ENCODE measurements around the gene DNAH17.
"Not testable (repeated sequence)": the region's sequence is repeated elsewhere in the genome, so short reads cannot be mapped to it uniquely, and the experiment has no call there.

Gene DNAH17

GRCh38 chr17:78475211-78475610 lies 102.0 kb downstream of the DNAH17 start:
- no peak for DNase-seq

- no peak for DNase-seq
These were observed 102.5 kb downstream of the DNAH17 start for GRCh38 chr17:78474614-78475146.

DNA sequence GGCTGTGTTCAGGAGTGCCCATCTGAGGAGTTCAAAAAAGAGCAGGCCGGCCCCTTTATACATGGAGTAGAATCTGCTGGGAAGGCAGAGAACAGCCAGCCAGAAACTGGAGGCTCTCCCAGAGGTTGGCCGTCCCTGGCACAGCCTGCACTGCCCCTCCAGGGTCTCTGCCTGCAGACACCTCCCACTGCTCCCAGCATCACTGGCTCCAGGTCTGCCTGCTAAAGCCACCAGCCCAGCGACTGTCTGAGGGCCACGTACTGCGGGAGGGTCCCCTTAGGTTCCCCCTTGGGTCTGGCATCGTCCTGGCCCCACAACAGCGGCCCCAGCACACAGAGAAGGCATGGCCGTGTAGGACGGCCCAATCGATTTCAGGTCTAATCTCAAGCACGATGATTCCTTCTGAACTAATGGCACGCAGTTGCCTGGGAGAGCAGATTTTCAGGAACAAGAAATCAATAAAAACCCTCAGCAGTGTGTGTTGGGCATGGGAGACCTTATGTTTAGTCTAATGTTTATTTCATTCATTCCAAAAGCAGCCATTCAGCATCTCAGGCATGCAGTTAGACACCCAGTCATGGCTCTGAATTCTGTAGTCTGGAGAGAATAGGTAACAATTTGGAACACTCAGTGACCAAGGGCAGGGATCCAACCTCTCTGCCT lies 103.1 kb downstream of the DNAH17 start:
- DNase-seq, result no peak

DNA sequence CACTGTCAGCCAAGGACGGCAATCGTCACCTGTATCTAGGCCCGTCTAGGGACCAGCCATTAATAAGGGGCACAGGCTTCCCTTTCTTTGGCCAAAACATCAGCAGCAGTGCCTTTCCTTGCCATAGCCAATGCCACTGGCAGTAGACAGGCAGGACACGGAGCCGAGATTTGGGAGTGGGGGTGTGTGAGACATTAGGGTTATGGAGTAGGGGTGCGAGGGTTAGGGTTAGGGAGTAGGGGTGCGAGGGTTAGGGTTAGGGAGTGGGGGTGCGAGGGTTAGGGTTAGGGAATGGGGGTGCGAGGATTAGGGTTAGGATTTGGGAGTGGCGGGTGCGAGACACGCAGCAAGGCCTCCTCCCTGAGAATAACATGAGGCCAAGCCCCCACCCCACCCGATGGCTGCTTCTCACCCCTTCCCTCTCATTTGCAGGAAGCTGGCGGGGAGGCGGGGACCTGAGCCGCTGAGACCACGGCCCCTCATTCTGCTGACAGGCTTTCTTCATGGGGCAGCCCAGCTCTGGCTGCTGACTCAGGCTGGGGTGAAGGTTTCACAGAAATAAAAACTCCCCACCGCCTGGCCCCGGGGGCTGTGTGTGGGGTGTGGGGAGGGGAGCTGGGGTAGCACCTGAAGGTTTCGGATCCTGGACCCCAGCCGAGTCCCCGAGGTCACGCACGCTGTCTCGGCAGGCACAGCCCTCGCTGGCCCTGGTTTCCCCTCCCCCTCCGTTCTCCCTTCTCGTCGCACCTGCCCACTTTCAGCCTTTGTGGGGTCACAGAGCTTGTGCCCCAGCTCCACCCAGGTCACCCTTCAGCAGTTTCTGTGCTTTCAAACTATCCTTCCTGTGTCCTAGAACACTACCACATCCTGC lies 104.9 kb downstream of the DNAH17 start:
- DNase-seq, result no peak

- no peak for DNase-seq
These were observed 105.6 kb downstream of the DNAH17 start for GRCh38 chr17:78471635-78472034.

- DNase-seq, result no peak
These were observed 107.8 kb downstream of the DNAH17 start for GRCh38 chr17:78469443-78469842.

DNA sequence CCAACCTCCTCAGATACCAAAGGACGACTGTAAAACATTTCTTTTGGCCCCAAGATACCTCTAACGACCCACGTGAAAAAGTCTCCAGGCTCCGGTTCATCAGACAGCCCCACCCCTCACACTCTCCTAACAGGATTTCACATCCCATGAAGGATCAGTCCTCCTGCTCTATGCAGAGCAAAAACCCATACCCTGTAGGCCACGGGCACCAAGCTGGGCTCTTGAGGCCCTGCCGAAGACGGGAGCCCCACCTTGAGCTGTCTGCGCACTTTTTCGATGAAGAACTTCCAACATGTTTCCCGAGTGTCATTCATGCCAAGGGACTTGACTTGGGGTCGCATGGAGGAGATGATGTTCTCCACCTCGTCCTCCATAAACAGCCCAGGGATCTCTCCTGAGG lies 108.8 kb downstream of the DNAH17 start:
- DNase-seq, result no peak

DNA sequence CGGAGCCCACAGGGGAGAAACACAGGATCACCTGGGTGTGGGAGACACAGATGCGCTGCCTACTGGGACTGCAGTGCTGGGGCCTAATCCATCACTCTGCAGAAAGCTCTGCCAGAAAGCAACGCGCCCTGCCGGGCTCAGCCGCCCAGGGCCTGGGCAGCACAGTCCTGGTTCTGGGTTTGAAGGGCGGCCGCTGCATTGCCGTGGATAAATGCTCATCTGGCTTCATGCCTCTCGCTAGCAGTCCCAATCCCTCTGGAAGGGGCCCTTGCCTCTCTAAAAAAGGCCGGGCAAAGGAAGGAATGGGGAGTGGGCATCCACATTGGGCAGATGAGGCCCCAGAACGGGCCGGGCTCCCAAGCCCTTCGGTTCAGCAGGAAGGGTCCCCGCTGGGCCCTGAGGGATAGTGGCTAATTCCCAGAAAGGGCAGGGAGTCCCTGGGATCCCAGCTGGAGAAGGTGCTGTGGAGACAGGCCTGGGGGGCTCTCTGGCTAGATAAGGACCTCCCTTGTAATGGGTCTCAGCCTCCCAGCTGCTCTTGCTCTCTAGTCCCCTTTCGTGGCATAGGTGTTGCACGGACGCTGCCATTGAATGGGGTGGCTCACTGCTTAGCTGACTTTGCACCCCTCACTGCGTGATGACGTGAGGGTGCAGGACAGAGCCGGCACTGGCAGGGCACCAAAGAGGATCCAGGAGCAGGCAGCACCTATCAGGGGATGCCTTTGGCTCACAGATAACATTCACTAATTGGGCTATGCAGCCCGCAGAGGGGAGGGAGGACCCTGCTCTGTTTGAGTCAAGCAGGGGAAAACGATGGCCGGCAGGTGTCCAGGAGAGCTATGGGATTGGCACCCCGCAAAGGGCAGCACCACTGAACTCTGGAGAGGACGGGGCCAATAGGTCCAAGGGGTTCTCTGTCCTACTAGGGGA lies 110.1 kb downstream of the DNAH17 start:
- no peak for DNase-seq

GRCh38 chr17:78466109-78466785 lies 110.9 kb downstream of the DNAH17 start:
- DNase-seq, result not testable (repeated sequence)

DNA sequence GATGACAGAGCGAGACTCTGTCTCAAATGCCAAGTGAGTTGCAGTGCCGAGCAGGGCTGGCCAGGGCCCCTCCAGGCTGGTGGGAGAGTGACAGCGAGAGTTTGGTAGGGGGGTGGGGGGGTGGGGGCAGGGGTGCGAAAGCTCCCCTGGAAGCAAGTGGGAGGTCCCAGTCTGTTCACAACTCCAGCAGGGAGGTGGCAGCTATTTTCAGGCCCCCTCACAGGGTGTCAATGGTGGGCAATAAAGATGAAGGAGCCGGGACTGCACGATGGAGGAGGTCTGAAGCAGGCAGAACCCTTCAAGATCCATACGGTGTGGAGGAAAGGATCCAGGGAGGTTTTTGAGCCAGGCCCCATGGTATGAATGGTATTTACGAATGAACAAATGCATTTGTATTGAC lies 115.0 kb downstream of the DNAH17 start:
- no peak for DNase-seq

- no peak for DNase-seq
These were observed 115.5 kb downstream of the DNAH17 start for GRCh38 chr17:78461799-78462053.

DNA sequence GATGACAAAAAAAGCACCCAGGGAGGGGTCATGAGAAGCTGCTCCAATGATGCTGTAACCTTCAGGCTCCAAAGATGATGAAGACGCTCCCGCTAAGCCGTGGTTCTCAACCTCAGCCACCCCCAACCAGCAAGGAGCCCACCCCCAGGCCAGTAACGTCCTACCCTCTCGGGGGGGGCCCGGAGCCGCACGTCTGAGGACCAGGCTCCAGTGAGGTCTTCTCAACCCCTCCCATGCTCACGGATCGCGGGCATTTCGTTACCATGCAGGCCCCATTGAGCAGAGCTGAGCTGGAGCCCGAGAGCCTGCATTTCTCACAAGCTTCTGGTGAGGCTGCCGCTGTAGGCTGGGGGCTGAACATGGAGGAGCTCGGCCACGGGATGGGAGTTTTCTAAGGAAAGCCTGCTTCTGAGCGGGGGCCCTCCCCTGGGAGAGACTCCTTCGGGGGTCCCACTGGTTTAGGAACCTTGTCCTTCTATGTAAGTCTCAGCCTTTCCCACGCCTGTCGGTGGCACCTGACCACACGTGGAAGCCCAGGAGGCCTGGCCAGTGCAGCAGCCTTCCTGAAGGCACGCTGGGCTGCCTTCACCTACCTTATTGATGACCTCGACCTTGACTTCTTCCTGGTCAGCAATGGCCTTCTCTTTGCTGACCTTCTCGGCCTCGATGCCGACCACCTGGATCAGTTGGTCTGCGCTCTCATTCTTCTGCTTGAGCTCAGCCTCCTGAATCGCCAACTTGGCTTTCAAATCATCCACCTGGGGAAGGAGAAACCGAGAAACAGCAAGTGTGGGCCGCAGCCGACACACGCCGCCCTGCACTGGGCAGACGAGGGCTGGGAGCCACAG lies 116.0 kb downstream of the DNAH17 start:
- no peak for DNase-seq

GRCh38 chr17:78460176-78460675 lies 117.0 kb downstream of the DNAH17 start:
- DNase-seq, result no peak

- no peak for DNase-seq
These were observed 117.5 kb downstream of the DNAH17 start for GRCh38 chr17:78459696-78460095.

- DNase-seq, result no peak
These were observed 118.4 kb downstream of the DNAH17 start for GRCh38 chr17:78458736-78459335.

DNA sequence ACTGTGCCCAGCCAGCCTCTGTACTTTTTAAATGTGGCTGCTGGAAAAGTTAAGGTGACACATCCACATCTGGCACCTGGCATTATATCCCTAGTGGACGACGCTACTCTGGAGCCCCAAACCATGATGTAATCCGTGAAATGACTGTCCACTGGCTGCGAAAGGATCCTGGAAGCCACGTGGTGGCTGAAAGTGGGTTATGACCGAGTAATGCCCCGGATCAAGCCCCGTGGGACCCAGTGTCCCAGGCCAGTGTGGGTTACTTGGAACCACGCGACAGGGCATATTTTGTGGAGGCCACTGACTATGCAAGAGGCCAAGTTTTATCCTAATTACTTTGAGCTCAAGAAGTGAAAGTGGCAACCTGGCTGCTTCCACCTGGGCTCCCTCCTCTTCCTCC lies 119.1 kb downstream of the DNAH17 start:
- DNase-seq, result no peak

DNA sequence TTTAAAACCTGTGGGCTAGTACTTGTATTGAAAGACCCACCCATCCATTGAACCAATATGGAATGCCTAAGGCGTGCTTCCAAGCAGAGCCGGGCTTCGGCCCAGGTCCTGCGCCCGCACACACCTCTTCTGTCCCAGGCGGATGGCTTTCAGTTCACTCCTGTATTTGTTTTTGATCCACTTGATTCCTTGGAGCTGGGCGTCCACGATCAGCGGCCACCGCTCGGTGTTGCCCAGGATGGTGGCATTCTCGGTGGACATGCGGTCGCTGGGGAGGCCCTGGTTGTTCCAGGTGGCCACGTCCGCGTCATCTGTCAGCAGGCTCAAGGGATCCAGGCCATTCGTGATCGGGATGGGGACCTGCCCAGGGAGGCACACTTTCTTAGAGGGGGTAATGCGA lies 122.8 kb downstream of the DNAH17 start:
- DNase-seq, result no peak

DNA sequence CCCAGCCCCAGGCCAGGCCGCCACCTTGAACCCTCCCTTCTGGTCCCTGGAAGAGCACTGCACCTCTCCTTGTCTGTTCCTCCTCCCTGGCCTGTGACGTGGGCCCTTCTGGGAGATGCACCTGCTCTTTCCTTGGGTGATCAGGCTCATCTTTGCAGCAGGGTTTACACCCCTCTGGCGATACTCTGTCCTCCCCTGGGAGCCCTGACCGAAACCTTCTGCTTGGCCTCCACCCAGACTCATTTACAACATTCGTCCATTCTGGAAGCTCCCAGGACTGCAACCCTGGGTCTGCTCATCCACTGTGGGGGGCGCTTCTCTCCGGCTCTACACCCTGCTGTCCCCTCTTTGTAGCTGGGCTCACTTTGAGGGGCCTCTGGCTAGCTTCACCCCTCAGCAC lies 125.4 kb downstream of the DNAH17 start:
- DNase-seq, result no peak

- DNase-seq, result no peak
These were observed 126.4 kb downstream of the DNAH17 start for GRCh38 chr17:78450696-78451345.

GRCh38 chr17:78449983-78450595 lies 127.1 kb downstream of the DNAH17 start:
- no peak for DNase-seq
